Bronchial epithelial cell (primary cell): ENCODE data around the gene EML4. TPM values are rescaled to one million over a fixed set of nuclear protein-coding genes. Genes with fewer than 3 reads are reported as not detected.
A peak's percentile ranks its signal among the peaks of the same experiment; 100 is the strongest.

Source experiments
- DNase-seq: peaks from one replicate; pipeline ENCODE4 v3.0.0-alpha.2; 2010; ENCODE audit warnings: low read depth
- FAIRE-seq: peaks from 2 replicates; lab custom pipeline; 2011; peaks lifted over from hg19 to GRCh38; lab: Jason Lieb, UNC
- H3K27me3 ChIP-seq: 2 replicates; pipeline ENCODE4 v1.5.1; 2011; ENCODE audit warnings: low read length; ENCODE audit not compliant: control insufficient read depth, insufficient read depth
- H3K36me3 ChIP-seq: 2 replicates; pipeline ENCODE4 v1.5.1; 2011; ENCODE audit warnings: low read length; ENCODE audit not compliant: control insufficient read depth, insufficient read depth
- H3K4me3 ChIP-seq: 2 replicates; pipeline ENCODE4 v1.5.1; 2011; ENCODE audit warnings: mild to moderate bottlenecking, low read depth, low read length, control low read depth
- total RNA-seq: library from RNA; depleted of rRNA; stranded (reverse); fragments of >200 nt; gene quantifications from 2 replicates; pipeline ENCODE4 v1.2.1, GENCODE V29; 2014
- TF ChIP-seq, protein P1 (sequence below): IDR thresholded peaks from 2 replicates; pipeline ENCODE4 v1.5.1; 2011; ENCODE audit warnings: mild to moderate bottlenecking, moderate library complexity, low read length, control low read depth, inconsistent platforms; ENCODE audit not compliant: insufficient read depth, severe bottlenecking

The EML4 gene
- total RNA-seq, 1 donor from 2014 or later: 26.3 TPM

DNA sequence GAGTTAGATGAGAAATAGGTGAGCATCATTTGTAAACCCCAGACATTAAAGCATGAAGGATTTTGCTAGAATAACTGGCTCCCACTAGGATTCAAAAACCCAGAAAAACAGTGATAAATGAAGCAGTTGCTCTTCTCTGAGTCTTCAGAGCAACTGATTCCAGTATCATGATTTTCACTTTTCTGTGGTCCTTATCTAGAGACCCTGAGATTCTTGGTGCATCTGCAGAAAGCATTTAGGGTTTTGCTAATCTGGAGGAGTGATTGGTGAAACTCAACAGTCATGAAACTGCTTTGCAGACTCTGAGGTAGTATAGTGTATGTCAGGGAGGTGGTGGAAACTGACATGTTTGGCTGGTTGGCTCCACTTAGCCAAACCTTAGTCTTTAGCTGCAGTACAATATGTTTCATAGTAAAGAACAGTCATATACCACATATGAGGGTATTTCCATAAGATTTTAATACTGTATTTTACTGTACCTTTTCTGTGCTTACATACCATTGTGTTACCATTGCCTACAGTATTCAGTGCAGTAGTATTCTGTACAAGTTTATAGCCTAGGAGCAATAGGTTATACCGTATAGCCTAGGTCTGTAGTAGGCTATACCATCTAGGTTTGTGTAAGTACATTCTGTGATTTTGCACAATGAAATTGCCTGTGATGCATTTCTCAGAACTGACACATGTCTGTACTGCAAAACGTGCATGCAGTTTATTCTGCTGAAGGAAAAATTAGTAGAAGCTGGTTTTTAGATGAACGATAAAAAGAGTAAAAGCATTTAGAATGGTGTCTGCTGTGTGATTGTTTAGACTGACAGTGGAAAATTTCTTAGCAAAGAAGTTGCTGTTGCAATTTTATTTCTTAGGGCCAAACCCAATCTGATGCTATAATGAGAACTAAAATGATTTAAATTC, 23.8 kb downstream of the EML4 start:
- no peak overlapping the region for H3K4me3 ChIP-seq
- H3K36me3 ChIP-seq: no peaks in the 10 kb centered on the region
- no peak for DNase-seq
- no peaks in the 10 kb centered on the region for H3K27me3 ChIP-seq
- no peak for FAIRE-seq
- TF ChIP-seq, protein P1, sequence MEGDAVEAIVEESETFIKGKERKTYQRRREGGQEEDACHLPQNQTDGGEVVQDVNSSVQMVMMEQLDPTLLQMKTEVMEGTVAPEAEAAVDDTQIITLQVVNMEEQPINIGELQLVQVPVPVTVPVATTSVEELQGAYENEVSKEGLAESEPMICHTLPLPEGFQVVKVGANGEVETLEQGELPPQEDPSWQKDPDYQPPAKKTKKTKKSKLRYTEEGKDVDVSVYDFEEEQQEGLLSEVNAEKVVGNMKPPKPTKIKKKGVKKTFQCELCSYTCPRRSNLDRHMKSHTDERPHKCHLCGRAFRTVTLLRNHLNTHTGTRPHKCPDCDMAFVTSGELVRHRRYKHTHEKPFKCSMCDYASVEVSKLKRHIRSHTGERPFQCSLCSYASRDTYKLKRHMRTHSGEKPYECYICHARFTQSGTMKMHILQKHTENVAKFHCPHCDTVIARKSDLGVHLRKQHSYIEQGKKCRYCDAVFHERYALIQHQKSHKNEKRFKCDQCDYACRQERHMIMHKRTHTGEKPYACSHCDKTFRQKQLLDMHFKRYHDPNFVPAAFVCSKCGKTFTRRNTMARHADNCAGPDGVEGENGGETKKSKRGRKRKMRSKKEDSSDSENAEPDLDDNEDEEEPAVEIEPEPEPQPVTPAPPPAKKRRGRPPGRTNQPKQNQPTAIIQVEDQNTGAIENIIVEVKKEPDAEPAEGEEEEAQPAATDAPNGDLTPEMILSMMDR: no peak

DNA sequence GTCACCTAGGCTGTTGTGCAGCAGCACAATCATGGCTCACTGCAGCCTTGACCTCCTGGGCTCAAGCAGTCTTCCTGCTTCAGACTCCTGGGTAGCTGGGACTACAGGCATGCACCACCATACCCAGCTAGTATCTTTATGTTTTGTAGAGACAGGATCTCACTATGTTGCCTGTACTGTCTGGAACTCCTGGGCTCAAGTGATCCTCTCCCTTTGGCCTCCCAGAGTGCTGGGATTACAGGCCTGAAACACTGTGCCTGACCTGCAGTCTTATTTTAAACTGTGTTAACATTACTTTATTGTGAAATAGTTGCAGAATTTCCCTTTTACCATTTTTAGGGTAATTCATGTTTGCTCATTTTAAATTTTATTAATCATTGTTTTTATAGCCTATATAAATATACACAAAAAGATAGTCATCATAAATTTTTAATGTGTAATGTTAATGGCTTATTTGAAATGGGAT, 24.6 kb downstream of the EML4 start:
- no peak for FAIRE-seq
- Histone ChIP-seq H3K36me3 (no peaks in the 10 kb centered on the region), H3K27me3 (no peaks in the 10 kb centered on the region), H3K4me3 (no peak overlapping the region)
- TF ChIP-seq, protein P1: no peak
- no peak for DNase-seq

DNA sequence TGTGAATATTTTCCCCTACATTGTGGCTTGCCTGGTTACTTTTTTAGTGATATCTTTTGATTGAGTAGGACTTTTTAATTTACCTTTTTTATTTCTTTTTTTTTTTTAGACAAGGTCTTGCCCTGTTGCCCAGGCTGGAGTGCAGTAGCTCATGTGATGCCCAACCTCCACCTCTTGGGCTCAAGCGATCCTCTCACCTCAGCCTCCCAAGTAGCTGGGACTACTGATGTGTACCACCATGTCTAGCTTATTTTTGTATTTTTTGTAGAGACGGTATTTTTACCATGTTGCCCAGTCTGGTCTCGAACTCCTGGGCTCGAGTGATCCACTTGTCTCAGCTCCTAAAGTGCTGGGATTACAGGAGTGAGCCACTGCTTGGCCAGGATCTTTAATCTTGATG, 25.3 kb downstream of the EML4 start:
- Histone ChIP-seq H3K27me3 (no peaks in the 10 kb centered on the region), H3K36me3 (no peaks in the 10 kb centered on the region), H3K4me3 (no peak overlapping the region)
- DNase-seq (no peak), FAIRE-seq (no peak)
- TF ChIP-seq, protein P1: no peak

DNA sequence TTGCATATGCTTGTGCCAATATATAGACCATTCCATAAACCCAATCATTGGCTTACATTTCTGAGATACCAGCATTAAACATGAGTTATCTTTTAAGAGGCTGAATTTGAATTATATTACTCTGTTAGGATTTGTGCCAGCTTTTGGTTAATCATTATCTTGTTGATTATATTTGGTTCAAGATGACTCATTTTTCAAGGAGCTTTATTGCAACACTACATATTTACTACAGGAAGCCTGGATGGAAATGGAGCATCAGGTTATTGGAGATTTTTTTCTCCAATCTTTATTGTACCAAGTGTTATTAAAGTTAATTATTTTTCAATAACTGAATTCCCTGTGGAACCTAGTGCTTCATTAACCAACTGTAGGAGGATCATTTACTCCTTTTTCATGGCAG, 26.4 kb downstream of the EML4 start:
- H3K4me3 ChIP-seq: no peak overlapping the region
- no peaks in the 10 kb centered on the region for H3K27me3 ChIP-seq
- FAIRE-seq (no peak), DNase-seq (peak; percentile 87)
- TF ChIP-seq, protein P1: no peak
- H3K36me3 ChIP-seq: no peaks in the 10 kb centered on the region

DNA sequence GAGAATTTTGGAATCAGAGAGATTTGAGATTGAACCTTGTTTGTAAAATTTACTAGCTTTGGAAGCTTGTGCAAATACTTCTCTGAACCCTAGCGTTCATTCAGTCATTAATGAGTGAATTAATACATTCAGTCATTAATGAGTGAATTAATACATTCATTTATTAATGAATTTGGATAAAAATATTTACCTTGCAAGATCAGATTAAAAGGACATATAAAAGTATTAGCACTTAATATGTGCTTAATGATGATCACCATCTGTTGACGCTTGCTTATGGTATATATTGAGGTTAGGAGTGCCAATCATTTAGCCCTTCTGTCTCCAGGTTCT, 26.9 kb downstream of the EML4 start:
- TF ChIP-seq, protein P1: no peak
- no peaks in the 10 kb centered on the region for H3K27me3 ChIP-seq
- H3K36me3 ChIP-seq: no peaks in the 10 kb centered on the region
- FAIRE-seq: no peak
- H3K4me3 ChIP-seq: no peak overlapping the region
- no peak for DNase-seq
